AML-193 (cell line): ENCODE results near the gene NHERF1.

Experiments
- DNase-seq, 2 experiments: peaks; one replicate each; lab custom pipeline; 2025; lab: John Stamatoyannopoulos, UW

Gene NHERF1

DNA sequence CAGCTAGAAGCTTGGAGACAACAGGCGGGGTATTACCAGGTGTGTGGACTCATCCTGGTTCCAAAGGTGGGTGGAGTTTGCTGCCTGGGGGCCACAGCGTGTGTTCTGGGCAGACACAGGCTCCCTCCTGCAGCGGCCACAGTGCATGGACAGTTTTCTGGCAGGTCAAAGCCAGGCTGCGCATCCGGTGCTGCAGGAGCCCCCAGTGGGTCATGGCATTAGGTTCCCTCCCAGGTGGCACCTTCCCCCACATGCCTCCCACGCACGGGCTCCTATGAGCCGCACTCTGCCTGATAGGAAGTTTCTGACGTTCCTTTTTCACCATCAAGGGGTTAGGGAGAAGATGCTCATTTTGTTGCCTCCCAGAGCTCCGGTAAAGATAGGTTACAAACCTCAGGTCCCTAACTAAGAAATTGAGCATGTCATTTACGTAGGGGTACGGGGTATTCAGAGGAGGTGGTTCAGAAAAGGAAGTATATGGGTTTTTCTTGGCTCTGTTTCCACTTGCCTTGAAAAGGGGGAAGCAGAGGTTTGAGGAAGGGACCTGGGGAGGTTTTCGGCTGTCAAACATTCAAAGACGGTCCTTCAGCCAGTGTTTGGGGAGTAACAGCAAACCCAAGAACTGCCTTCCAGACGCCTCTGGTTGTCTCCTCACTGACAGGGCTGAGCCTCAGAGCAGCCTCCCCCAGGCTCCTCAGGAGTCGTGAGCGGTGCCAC is 60.4 kb downstream of the NHERF1 start:
- DNase-seq = peak in 1 of 2 experiments; percentile 45

DNA sequence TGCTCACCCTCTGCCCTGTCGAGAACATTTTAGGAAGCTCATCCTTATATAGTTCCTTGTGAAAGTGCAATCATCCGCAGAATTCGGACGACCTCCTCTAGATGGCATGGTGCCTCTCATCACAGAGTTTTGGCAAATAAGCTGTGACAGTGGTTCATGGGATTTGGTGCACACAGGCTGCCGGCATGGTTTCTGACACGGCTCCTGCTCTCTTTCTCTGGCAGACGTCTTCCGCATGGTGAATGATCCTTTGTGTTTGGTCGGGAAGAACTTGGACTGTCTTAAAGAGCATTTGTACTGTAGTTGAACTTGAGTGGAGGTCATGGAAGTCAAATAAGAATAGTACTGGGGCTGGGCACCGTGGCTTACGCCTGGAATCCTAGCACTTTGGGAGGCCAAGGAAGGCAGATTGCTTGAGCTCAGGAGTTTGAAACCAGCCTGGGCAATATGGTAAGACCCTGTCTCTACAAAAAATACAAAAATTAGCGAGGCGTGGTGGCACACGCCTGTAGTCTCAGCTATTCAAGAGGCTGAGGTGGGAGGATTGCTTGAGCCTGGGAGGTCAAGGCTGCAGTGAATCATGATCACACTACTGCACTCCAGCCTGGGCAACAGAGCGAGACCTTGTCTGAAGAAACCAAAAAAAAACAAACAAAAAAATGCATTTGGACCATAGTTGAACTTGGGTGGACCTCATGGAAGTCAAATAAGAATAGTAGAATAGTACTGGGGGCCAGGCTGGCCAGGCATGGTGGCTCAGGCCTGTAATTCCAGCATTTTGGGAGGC is 62.5 kb downstream of the NHERF1 start:
- DNase-seq = no peak

- DNase-seq = no peak
Measured at GRCh38 chr17:74812109-74813009, 63.9 kb downstream of the NHERF1 start.

GRCh38 chr17:74814453-74814852 is 66.0 kb downstream of the NHERF1 start:
- no peak for DNase-seq

- DNase-seq = no peak
Measured at GRCh38 chr17:74815067-74815466, 66.6 kb downstream of the NHERF1 start.

- DNase-seq = peak in 1 of 2 experiments; percentile 11
Measured at GRCh38 chr17:74815550-74816370, 67.3 kb downstream of the NHERF1 start.

DNA sequence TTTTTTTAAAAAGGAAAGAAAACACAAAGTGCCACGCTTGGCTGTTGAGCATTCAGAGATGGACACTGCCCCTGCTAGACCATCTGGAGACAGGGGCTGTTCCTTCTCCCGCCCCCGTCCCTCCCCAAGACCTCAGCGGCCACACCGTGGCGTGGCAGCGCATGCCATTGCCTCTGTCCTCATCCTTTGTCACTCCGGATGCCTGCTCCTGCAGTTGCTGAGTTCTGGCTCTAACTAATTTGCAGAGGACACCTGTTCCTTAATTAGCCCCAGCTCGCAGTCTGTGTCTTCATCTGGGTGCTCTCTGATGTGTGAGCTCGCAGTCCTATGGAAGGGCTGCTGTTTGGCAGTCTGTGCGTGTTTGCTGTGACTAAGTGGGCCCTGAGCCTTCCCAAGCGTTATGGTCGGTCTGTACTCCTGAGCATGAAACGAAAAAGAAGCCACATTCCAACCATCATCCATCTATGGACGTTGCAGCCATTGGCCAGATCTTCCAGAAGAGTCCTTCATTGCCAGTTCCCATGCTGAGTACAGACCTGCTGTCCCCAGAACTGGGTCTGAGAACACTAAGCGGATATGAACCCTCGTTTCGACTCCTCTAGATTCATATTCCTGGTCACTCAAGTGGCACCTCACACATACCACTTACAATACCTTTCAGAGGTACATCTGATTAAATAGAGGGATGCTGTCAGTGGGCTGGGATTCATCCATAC is 68.6 kb downstream of the NHERF1 start:
- no peak for DNase-seq

GRCh38 chr17:74818291-74818938 is 70.0 kb downstream of the NHERF1 start:
- no peak for DNase-seq
